GM18861 (cell line): Measurements from ENCODE around the gene SEBOX.

Experiments
- ATAC-seq: cut with Tn5 transposase; IDR thresholded peaks from one replicate; pipeline ENCODE4 v1.9.1; 2021; ENCODE audit not compliant: unreplicated experiment

SEBOX gene, protein sequence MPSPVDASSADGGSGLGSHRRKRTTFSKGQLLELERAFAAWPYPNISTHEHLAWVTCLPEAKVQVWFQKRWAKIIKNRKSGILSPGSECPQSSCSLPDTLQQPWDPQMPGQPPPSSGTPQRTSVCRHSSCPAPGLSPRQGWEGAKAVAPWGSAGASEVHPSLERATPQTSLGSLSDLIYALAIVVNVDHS

GRCh38 chr17:28364665-28365363, at the start of gene SEBOX:
TSS of gene SEBOX (minus strand) at chr17:28365199. CDS start at chr17:28365151, 48 bp downstream.
- no peak for ATAC-seq

DNA sequence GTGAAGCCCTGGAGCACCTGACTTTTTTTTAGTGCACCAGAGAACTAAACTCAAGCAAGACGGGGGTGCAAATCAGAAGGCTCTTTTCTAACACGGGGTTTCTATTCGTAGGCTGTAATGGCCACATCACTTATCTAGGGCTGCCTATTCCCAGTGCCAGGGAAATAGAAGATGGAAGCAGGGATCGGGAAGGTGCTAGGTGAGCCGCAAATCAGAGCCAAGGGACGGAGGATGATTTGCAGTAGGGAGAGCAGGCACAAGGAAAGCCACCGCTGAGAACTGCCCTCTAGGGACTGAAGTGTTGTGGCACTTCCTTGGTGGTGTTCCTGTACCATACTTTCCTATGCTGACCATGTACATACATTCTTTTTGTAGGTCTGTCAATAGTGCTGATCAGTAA, 48.8 kb upstream of the SEBOX start:
- ATAC-seq: no peak

GRCh38 chr17:28412099-28412498, 47.1 kb upstream of the SEBOX start:
- no peak for ATAC-seq

DNA sequence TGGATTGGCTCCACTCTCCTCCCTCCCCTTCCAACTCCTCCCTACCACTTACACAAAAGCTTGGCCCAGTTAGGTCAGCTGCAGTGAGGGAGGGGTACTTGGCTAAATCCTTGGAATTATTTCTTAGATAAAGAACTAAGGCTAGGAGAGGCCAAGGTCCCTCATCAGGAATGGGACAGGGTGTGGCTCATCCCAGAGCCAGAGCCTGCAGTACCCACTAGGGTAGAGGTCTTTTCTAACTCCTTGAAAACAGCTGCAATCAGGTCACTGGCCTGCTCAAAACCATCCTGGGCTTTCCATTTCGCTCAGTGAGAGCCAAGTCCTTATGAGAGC, 42.9 kb upstream of the SEBOX start:
- ATAC-seq: no peak

- no peak for ATAC-seq
These were observed 42.4 kb upstream of the SEBOX start for GRCh38 chr17:28407130-28407973.

DNA sequence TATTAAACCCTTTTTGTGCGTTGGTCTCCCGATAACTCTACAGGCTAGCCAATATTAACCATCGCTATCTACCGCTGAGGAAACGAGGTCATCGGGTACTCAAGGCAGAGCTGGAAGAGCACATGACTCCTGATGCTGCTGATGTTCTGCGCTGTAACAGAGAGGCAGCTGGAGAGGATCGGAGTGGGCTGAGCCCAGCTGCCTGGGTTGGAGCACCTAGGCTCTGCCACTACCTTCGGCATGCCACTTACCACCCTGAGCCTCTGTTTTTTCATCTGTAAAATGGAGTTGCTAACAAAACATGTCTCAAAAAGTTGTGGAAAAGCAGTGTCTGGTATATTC, 41.4 kb upstream of the SEBOX start:
- no peak for ATAC-seq

DNA sequence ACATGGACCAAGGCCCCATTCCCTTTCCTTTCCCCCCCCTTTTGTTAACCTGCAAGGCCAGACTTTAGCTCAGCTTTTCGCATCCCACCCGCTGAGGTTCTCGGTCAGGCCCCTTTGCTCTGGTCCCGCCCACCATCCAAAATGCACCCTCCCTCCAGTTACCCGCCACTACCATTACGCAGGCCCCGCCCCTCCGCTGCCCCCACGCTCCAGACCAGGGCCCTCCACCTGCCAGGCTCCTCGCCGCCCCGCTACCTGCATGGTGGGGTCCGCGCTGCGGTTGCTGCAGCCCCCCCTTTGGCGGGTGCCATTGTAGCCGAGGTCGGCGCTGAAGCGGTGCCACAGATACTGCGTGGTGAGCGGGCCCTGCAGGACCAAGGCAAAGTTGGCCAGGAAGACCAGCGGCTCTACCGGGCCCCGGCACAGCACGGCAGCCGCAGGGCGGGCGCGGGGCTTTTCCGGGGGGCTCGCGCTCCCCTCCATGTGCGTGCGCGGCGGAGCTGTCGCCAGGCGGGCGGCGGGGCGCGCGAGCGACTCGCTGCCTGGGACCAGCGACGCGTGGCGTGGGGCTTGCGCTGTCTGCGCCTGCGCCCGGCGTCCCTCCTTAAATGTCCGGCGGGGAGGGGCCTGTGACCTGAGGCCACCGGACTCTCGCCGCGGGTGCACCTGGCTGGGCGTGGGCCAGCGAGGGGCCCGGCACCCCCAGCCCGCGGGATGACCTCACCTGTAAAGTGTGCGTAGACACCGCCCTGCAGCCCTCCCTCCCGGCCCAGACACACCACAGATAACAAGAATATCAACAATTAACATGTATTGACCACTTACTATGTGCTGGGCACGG, 40.9 kb upstream of the SEBOX start, which contains the start of gene SLC46A1:
SLC46A1 (minus strand) TSS at position 581 of the 841 bp plus-strand sequence; CDS start at position 483, 98 bp downstream.
- peak; percentile 52 for ATAC-seq

DNA sequence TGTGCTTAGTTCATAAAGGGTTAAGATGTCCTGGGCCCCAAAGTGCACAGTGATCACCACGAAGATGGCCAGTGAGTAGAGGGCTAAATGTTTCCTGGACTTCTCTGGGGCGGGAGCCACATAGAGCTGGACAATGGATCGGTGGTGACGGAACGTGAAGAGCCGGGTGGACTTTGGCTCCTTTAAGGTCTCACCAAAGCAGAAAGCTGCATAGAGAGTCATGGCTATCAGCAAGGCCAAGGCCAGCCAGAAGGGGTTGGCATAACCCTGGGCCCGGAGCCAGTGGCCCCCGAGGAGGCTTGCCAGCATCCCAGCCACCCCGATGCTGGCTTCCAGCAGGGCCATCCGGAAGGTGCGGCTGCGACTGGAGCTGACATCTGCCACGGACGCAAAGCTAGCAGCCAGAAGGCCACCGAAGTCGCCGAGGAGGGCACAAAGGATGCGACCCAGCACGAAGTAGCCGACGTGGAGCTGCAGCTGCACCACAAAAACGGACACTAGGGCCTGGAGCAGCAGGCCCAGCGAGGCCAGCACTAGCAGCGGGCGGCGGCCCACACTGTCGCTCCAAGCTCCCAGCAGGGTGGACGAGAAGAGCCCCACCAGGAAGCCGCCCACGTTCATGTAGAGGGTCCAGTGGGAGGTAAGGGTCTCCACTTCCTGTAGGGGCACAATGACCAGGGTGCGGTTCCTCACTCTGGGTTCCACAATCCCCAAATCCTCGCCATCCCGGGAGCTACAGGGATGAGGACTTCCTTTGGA, 40.0 kb upstream of the SEBOX start:
- ATAC-seq: no peak

GRCh38 chr17:28404461-28404811, 39.4 kb upstream of the SEBOX start:
- no peak for ATAC-seq

DNA sequence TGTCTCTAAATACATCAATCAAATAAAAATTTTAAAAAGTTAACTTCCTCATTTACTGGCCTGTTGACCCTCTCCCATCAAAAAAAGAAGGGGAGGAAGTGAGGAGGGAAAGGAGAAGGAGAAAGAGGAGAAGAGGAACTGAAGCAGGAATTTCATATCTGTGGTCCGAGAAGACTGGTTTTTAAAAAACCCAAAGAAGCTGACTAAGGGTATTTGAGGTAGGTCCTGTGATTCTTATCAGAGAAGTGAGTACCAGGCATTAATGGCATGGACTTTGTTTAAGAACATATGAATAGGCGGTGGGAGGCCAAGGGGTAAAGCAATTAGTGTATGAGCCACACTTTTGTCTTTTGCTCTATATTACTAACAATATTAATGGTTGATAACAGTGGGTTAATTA, 39.0 kb upstream of the SEBOX start:
- ATAC-seq: no peak

- no peak for ATAC-seq
These were observed 37.8 kb upstream of the SEBOX start for GRCh38 chr17:28402844-28403243.

DNA sequence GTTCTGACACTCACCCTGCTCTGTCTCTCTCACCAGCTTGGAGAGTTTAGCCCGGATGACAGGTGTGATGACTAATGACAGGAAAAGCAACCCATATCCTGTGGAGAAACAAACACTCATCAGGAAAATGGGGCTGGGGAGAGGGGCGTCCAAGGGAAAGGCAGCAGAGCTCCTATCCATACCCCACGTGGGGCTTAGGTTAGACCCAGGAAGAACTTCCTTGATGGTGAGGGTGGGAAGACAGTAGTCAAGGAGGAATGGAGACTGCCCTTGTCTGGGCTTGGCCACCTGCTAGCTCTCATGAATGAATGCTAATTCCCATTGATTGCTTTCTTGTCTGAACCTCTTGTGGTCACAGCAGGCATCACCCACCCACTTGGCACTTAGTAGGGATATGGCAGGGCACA, 37.2 kb upstream of the SEBOX start:
- ATAC-seq: no peak

DNA sequence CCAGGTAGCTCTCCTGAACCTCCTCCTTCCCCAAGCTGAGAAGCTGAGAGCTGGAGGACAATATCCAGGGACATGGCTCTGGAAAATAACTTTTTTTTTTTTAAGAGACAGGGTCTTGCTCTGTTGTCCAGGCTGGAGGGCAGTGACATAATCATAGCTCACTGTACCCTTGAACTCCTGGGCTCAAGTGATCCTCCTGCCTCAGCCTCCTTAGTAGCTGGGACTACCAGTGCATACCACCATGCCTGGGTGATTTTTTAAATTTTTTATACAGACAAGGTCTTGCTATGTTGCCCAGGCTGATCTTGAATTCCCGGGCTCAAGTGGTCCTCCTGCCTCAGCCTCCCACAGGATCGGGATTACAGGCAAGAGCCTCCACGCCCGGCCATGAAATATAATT, 34.8 kb upstream of the SEBOX start:
- ATAC-seq: no peak

- no peak for ATAC-seq
These were observed 33.4 kb upstream of the SEBOX start for GRCh38 chr17:28398280-28398981.

GRCh38 chr17:28397687-28398279, 32.8 kb upstream of the SEBOX start:
- ATAC-seq: no peak

DNA sequence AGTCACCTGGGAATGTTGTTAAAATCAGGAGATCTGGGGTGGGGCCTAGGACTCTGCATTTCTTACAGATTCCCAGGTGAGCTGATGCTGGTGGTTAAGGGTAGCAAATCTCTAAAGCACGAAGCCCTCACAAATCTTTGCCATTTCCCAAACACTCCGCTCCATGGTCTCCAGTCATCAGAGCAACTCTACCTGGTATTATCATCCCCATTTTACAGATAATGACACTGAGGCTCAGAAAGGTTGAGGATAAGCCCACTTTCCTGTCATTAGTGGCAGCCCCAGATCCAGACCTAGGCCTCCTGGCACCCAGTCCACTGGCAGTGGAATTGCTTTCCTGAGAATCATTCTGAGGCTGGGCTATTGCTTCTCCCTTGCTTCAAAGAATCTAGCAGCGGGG, 32.3 kb upstream of the SEBOX start:
- ATAC-seq: no peak

DNA sequence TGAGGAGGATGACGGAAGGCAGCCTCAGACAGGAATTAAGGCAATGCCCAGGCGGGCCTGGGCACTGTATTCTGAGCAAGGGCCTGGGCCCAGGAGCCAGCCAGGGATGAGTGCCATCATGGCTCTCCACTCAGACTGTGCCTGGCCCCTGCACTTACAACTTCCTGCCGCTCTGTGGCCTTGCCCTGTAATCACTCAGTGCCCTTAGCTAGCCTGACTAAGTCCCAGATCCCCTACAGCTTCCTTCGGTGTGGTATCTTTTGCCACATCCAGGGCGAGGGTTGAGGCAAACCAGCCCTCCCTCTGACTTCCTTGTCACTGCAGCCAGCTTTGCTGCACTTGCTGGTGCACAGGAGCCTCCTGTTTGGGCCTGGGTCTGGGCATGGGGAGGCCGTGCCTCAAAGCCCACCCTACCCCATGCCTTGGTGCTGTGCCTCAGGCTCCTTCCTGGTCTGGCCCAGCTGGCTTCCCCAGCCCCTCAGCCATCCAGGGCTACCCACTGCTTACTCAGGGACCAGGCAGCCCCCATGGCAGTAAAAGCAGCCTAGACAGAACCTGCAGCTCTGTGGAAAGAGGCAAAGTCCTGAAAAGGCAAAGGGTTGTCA, 31.7 kb upstream of the SEBOX start:
- ATAC-seq: no peak

GRCh38 chr17:28395968-28396367, 31.0 kb upstream of the SEBOX start:
- ATAC-seq: no peak

GRCh38 chr17:28395426-28395825, 30.4 kb upstream of the SEBOX start:
- ATAC-seq: no peak
